Measurements from ENCODE around the gene IPO4. TPM values are rescaled to one million over a fixed set of nuclear protein-coding genes. Genes with fewer than 3 reads are reported as not detected.

The IPO4 gene
- total and polyA plus RNA-seq, 2 of the 13 experiments (the other 11 are each of a cell fraction or from before 2014, with no cell fraction given): 39.0 to 179 TPM

DNA sequence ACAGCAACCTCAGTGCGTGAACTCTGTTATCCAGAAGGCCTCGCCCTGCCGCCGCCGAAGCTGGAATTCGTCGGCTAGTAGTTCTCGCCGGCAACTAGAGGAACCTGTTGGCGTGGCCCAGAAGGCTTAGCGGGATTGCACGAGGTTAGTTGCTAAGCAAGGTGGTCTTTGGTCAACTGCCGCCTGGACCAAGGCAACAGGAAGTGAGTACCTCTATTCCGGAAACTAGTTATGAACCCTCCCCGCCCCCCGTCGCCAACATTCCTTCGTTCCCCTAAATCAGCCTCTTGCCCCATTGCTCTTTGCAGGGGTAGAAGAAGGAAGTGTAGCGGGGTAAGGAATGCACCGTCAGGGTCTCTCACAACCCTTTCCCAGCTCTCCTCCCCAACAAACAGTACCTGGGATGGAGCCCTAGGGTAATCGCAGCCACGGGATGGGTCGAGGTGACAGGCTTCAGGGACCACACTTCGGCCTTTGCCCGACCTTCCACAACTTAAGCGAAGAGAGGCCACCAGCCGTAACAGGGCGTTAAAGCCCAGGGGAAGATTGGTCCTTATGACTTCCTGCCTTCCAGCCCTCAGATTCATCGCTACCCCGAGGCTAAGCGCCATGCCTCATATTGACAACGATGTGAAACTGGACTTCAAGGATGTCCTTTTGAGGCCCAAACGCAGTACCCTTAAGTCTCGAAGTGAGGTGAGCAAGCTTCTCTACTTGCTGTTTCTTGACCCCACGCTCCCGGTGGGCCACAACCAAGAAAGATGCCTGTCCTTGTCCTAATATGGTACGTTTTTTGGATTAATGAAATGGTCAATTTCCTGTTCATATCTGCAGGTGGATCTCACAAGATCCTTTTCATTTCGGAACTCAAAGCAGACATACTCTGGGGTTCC is 44.3 kb upstream of the IPO4 start, which contains the start of gene GMPR2 (continued):
- TF ChIP-seq, protein P1, sequence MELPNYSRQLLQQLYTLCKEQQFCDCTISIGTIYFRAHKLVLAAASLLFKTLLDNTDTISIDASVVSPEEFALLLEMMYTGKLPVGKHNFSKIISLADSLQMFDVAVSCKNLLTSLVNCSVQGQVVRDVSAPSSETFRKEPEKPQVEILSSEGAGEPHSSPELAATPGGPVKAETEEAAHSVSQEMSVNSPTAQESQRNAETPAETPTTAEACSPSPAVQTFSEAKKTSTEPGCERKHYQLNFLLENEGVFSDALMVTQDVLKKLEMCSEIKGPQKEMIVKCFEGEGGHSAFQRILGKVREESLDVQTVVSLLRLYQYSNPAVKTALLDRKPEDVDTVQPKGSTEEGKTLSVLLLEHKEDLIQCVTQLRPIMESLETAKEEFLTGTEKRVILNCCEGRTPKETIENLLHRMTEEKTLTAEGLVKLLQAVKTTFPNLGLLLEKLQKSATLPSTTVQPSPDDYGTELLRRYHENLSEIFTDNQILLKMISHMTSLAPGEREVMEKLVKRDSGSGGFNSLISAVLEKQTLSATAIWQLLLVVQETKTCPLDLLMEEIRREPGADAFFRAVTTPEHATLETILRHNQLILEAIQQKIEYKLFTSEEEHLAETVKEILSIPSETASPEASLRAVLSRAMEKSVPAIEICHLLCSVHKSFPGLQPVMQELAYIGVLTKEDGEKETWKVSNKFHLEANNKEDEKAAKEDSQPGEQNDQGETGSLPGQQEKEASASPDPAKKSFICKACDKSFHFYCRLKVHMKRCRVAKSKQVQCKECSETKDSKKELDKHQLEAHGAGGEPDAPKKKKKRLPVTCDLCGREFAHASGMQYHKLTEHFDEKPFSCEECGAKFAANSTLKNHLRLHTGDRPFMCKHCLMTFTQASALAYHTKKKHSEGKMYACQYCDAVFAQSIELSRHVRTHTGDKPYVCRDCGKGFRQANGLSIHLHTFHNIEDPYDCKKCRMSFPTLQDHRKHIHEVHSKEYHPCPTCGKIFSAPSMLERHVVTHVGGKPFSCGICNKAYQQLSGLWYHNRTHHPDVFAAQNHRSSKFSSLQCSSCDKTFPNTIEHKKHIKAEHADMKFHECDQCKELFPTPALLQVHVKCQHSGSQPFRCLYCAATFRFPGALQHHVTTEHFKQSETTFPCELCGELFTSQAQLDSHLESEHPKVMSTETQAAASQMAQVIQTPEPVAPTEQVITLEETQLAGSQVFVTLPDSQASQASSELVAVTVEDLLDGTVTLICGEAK (IDR thresholded peaks at IDR 0.05): peak; percentile 60
- TF ChIP-seq, protein P1 (CRISPR knock-in tag; IDR thresholded peaks at IDR 0.05): no peak; the same call in none of the 2 replicates
- TF ChIP-seq, protein P2, sequence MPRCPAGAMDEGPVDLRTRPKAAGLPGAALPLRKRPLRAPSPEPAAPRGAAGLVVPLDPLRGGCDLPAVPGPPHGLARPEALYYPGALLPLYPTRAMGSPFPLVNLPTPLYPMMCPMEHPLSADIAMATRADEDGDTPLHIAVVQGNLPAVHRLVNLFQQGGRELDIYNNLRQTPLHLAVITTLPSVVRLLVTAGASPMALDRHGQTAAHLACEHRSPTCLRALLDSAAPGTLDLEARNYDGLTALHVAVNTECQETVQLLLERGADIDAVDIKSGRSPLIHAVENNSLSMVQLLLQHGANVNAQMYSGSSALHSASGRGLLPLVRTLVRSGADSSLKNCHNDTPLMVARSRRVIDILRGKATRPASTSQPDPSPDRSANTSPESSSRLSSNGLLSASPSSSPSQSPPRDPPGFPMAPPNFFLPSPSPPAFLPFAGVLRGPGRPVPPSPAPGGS (CRISPR knock-in tag; IDR thresholded peaks at IDR 0.05): peak; percentile 60
- TF ChIP-seq MED13 (CRISPR knock-in tag; IDR thresholded peaks at IDR 0.05) (0 out of 2 replicates have a peak, but pooled peaks have one; percentile 82), ZNF839 (CRISPR knock-in tag; IDR thresholded peaks at IDR 0.05; ENCODE audit: borderline replicate concordance) (no peak; the same call in 1 of the 2 replicates), JARID2 (CRISPR knock-in tag; IDR thresholded peaks at IDR 0.05; ENCODE audit: insufficient replicate concordance) (peak; percentile 79), ZNF629 (CRISPR knock-in tag; conservative IDR thresholded peaks at IDR 0.05) (peak; percentile 48), ZNF430 (CRISPR knock-in tag; IDR thresholded peaks at IDR 0.05) (peak; percentile 95; the same call in 1 of the 2 replicates), MEIS2 (CRISPR knock-in tag; IDR thresholded peaks at IDR 0.05) (peak; percentile 92), CEBPG (CRISPR knock-in tag; IDR thresholded peaks at IDR 0.05) (no peak; the same call in 1 of the 2 replicates), SOX13 (IDR thresholded peaks at IDR 0.05) (no peak), SOX13 (CRISPR knock-in tag; conservative IDR thresholded peaks at IDR 0.05 in 1 of 2, IDR thresholded peaks at IDR 0.05 in 1 of 2) (peak in 1 of 2 experiments; percentile 45; a peak in 2 of 4 replicates), HDAC2 (CRISPR knock-in tag; IDR thresholded peaks at IDR 0.05) (peak; percentile 65), ZSCAN22 (CRISPR knock-in tag; IDR thresholded peaks at IDR 0.05) (no peak; the same call in 1 of the 2 replicates), NR2F2 (IDR thresholded peaks at IDR 0.05; ENCODE audit: borderline replicate concordance, low read depth) (no peak)
- TF ChIP-seq, protein P3, sequence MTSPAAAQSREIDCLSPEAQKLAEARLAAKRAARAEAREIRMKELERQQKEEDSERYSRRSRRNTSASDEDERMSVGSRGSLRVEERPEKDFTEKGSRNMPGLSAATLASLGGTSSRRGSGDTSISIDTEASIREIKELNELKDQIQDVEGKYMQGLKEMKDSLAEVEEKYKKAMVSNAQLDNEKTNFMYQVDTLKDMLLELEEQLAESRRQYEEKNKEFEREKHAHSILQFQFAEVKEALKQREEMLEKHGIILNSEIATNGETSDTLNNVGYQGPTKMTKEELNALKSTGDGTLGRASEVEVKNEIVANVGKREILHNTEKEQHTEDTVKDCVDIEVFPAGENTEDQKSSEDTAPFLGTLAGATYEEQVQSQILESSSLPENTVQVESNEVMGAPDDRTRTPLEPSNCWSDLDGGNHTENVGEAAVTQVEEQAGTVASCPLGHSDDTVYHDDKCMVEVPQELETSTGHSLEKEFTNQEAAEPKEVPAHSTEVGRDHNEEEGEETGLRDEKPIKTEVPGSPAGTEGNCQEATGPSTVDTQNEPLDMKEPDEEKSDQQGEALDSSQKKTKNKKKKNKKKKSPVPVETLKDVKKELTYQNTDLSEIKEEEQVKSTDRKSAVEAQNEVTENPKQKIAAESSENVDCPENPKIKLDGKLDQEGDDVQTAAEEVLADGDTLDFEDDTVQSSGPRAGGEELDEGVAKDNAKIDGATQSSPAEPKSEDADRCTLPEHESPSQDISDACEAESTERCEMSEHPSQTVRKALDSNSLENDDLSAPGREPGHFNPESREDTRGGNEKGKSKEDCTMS (CRISPR knock-in tag; conservative IDR thresholded peaks at IDR 0.05): 0 out of 2 replicates have a peak, but pooled peaks have one; percentile 22

Measured in HepG2 (cell line).